Activated T-cell treated with anti-CD3 and anti-CD28 coated beads for 24 hours (primary cell): ENCODE measurements around the gene NSUN2.

ENCODE experiments used
- DNase-seq: peaks from one replicate; pipeline ENCODE4 v3.0.0-alpha.2; 2020; ENCODE audit warnings: low read depth

NSUN2 gene

DNA sequence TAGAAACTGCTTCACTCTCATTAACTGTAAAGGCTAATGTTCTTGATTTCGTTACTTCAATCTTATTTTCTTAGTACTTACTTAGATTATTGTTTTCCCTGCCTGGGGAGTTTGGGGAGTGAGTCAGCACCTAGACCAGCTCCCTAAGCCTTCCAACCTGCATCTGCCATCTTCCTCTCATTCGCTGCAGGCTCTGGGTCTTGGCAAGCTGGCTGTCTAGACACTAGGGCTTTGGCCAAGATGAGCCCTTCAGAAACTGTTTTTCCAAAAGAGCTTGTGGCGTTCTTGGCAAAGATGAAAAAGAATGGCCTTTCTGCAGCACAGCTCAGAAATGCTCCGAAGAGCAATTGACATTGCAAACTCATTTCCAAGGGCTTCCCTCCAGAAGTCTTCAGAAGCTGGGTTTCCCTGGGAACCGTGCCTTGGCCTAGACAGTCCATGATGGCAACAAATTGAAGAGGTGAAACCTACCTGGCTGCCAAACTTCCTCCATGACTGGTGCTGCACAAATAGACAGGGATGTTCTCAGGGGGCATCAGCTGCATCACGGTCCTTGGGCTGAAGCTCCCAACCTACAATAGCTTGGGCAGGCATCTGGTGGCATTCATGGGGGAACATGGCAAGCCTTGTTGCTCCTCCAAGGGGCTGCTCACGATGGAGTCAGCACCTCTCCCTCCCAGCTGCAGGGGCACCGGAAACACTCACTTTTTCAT lies 76.6 kb downstream of the NSUN2 start:
- DNase-seq, result no peak

DNA sequence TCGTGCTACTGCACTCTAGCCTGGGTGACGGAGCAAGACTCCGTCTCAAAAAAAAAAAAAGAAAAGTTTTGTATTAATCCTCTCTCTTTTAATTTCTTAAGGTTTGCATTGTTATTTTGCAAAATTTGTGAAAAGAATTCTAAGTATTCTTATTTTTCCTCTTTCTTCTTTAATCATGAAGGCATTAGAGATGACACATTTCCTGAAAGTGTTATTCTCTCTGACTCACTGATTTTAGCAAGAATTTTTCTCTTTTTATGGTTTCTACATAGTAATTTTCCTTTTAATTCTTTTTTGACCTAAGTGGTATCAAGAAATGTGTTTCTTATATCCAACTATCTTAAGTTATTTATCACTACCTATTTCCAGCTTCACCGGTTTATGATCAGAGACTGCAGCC lies 78.0 kb downstream of the NSUN2 start:
- DNase-seq, result no peak

DNA sequence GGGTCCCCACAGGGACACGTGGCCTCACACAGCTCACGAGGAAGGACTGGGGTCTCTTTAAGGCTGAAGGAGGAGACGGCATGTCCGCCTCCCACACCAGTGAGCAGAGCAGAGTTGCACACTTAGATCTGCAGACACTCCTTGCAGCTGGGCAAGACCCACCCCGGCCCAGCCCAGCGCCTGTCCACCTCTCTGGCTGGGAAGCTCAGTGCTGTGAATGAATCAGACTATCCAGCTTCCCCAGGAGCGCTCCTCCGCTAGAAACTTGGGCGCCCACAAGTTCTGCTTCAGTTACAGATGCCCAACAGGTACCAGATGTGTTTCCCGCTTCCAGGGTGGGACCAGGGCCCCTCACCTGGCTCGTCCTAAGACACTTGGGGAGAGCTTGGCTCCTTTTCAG lies 78.9 kb downstream of the NSUN2 start:
- DNase-seq, result no peak

DNA sequence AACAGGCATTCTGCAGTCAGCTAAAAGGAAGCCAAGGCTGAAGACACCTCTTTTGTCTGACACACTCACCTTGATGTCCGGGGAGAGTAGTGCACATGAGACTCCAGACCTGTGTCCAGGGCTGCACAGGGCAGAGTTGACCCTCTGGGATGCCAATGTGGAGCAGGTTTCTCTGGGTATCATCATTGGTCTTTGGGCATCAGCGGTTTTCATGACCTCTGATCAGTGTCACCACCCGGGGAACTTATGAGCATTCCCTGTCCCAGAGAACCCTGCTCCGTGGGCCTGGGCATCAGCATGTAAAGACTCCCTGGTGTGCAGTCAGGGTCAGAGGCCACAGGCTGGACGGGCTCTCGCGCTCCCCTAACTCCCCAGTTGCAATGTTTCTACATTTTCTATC lies 80.2 kb downstream of the NSUN2 start:
- no peak for DNase-seq

DNA sequence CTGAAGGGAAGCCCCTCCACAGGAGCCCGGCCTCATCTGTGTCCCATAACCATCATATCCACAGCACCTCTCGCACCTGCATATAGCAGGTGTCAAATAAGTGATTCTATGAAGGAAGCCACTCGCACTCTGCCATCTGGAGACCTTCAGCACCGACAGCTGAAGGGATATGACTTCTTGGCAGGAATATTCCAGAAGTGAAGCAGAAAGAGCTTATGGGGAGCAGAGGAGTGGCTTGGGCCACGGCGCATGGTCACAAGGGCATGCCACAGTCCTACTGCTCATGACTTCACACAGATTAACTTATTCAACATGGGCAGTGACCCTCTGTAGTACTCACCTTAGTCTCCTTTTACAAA lies 80.9 kb downstream of the NSUN2 start:
- DNase-seq, result no peak

DNA sequence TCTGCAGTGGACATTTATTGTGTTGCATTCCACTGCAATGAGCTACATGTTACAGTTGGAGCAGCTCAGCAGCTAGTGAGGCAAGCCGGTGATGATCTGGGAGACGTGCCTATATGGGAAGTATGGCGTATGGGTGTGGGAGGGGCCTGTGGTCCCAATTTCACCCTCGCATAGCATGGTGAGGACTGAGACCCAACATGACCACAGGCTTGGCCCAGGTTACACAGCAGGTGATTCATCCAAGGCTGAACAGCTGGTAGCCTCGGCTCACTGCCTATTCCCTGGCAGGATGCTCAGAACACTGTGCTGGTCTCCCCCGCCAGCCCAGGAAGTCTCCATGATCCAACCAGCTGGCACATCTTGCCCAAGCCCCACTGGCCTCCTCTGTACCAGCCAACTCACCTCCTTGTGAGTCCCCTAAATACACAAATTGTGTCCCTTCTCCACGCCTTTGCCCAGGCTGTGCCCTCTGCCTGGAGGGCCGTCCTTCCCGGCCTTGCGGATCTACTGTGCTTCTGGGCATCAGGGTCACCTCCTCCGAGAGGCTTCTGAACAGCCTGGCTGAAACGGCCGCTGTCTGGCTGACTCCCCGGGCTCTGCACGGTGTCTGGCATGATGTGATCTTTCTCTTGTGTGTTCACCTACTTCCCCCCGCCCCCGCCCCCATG lies 81.4 kb downstream of the NSUN2 start:
- no peak for DNase-seq

DNA sequence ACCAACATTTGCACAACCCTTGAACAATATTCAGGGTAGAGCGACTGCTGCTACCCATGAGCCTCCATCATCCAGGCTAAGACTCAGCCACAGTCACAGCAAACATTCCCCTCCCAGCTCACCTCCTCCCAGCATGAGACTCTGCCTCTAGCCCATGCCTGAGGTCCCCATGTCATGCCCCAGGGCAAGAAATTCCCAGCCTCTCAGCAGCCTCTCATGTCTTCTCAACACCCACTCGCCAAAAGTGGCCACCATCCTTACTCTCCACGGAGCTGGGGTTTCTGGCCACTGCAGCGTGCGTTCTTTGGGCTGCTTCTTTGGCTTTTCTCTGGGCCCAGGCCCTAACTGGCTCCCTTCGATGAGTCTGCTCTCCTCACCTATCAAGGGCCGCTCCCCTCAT lies 82.2 kb downstream of the NSUN2 start:
- DNase-seq, result no peak
